Activated CD4-positive, alpha-beta memory T cell treated with anti-CD3 and anti-CD28 coated beads for 36 hours (primary cell): ENCODE measurements around the gene CD2AP. TPM values are rescaled to one million over a fixed set of nuclear protein-coding genes. Genes with fewer than 3 reads are reported as not detected.
"Not testable (repeated sequence)": the region's sequence is repeated elsewhere in the genome, so short reads cannot be mapped to it uniquely, and the experiment has no call there.

Source experiments
- CTCF ChIA-PET: fragments of 350-600 bp; sonication (Branson Sonifier 250); formaldehyde crosslinking; loops from one replicate; lab custom pipeline; 2021; ENCODE audit warnings: antibody characterized with exemption, inconsistent platforms; lab: Charles Lee
- POLR2A ChIA-PET: fragments of 350-600 bp; sonication (Branson Sonifier 250); formaldehyde crosslinking; loops from one replicate; lab custom pipeline; 2021; ENCODE audit warnings: antibody characterized with exemption; lab: Charles Lee
- DNase-seq: peaks from one replicate; pipeline ENCODE4 v3.0.0-alpha.2; 2020
- H3K27ac Mint-ChIP-seq: one replicate; pipeline ENCODE4 v1.8.0; 2021; ENCODE audit warnings: mixed read lengths
- H3K27me3 Mint-ChIP-seq: one replicate; pipeline ENCODE4 v1.8.0; 2021; ENCODE audit warnings: mixed read lengths
- H3K36me3 Mint-ChIP-seq: one replicate; pipeline ENCODE4 v1.8.0; 2021; ENCODE audit warnings: mixed read lengths
- H3K4me1 Mint-ChIP-seq: one replicate; pipeline ENCODE4 v1.8.0; 2021; ENCODE audit warnings: low read depth, mixed read lengths
- H3K4me3 Mint-ChIP-seq: one replicate; pipeline ENCODE4 v1.8.0; 2021; ENCODE audit warnings: mild to moderate bottlenecking, mixed read lengths
- H3K9me3 Mint-ChIP-seq: one replicate; pipeline ENCODE4 v1.8.0; 2021; ENCODE audit warnings: mixed read lengths
- intact Hi-C: fragments of 100-400 bp; cut with micrococcal nuclease; formaldehyde crosslinking; loops from one replicate; pipeline ENCODE4 v1.15.1; 2023
- total RNA-seq, 2 experiments: library from RNA; stranded (reverse); gene quantifications; one replicate each; pipeline ENCODE4 v1.2.3, GENCODE V29; 2021

The CD2AP gene
- total RNA-seq, 2 experiments from 2014 or later, result 22.6 to 23.6 TPM

DNA sequence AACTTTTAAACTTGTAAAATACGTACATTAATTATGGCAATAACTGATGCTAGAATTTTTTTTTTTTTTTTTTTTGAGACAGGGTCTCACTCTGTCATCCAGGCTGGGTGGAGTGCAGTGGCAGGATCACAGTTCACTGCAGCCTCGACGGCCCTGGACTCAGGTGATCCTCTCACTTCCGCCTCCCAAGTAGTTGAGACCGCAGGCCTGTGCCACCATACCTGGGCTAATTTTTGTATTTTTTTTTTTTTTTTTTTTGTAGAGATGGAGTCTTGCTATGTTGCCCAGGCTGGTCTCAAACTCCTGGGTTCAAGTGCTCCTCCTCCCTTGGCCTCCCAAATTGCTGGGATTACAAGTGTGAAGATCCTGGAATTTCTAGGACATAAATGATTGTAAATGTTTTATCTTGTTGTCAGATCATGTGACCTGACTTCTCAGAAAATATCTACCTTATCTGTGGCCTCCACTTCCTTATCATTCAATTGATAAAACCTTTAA, 2.2 kb upstream of the CD2AP start:
- Mint-ChIP-seq H3K9me3 (no peaks in the 10 kb centered on the region), H3K36me3 (peaks cover 3% of the 10 kb centered on the region), H3K4me1 (peaks cover 18% of the 10 kb centered on the region), H3K4me3 (no peak overlapping the region), H3K27ac (no peak overlapping the region), H3K27me3 (no peaks in the 10 kb centered on the region)
- POLR2A ChIA-PET, result no interaction called here
- DNase-seq, result no peak
- CTCF ChIA-PET, result no interaction called here
- intact Hi-C loops, result loop anchor here (5.0 kb wide), 3 partner anchors 122 to 1987 kb away; partner anchors contain the start of genes CENPQ, CYP39A1, MMUT and SLC25A27

DNA sequence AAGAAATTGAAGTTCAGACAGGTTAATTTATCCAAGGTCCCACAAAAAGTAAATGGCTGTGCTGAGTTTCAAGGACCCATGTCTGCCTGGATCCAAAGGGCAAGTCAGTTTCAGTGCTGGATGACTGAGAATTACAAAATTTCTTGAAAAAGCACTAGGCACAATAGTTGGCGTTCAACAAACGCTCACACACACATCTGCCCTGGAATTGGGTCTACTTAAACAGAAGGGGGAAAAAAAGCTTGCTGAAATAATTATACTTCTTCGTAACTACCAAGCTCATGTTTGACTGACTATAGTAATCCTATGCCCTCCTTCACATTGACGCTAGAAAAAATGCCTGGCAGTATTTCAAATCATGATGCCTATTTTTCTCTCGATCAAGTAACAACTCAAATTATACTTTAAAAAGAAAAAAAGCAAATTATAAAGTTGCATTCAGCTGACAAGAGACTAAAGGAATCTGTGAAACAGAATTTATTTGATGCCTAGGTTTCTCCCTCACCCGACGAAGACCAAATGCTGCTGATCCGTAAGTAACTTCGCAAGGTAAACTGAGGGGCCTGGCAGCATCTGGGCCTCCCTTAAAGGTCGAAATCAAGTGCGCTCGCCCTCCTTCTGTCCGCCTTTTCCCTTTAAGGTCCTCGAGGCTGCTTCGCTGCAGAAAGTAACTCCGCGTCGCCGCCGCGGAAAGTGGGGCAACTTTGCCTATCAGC, 650 bp upstream of the CD2AP start:
- peaks cover 3% of the 10 kb centered on the region for H3K36me3 Mint-ChIP-seq
- peak overlapping the region; percentile 67 for H3K27ac Mint-ChIP-seq
- peaks cover 27% of the 10 kb centered on the region for H3K4me1 Mint-ChIP-seq
- CTCF ChIA-PET, result interaction anchor here (0.8 to 1.5 kb wide), 2 partner anchors 14 to 59 kb away, joined by 3 read pairs; no protein-coding TSS in a partner anchor
- no peaks in the 10 kb centered on the region for H3K9me3 Mint-ChIP-seq
- no peaks in the 10 kb centered on the region for H3K27me3 Mint-ChIP-seq
- intact Hi-C loops, result loop anchor here (1.0 to 5.0 kb wide), 4 partner anchors 63 to 1985 kb away; partner anchors contain the start of genes CENPQ, CYP39A1, MMUT and SLC25A27
- POLR2A ChIA-PET, result interaction anchor here (0.8 to 1.4 kb wide), 3 partner anchors 11 to 57 kb away, joined by 3 to 5 read pairs (median 4); no protein-coding TSS in a partner anchor
- H3K4me3 Mint-ChIP-seq, result peak overlapping the region; percentile 98
- DNase-seq, result no peak

DNA sequence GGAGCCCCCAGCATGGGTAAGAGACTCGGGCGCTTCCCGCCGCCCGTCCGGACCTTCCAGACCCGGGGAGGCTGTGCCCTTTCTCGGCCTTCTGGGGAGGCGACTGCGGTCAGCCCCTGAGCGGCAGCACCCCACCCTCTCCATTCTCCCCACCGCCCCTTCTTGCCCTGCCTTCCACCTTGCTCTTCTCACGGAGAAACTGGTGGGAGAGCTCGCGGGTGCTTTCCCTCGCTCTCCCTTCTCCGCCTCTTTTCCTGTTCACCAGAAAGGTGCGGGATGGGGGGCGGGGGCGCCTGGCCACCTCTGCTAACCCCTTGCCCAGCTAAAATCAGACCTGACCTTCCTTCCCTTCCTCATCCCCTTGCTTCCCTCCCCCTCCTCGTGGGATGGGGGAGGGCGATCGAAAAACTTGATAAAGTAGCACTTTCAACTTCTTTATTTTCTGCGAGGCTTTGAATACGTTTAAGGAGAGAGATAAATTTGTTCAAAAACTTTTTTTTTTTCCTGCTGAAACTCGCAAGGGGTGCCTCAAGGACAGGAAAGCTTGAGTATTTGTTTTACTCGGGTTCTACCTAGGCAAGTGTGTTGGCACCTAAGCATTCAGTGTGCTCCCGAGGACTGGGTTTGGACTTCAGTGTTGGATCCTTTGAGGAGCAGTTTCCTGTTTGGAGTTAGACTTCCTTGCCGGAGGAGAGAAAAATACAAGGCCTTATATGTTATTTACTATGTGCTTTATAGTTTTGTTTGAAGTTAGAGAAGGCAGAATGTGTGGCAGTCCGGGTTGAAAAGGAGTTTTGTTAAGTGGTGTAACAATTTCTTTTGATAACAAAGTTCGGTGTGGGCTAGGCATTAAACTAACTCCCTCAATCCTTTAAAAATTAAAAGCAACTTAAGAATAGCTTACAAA, 897 bp downstream of the CD2AP start:
- H3K27me3 Mint-ChIP-seq, result no peaks in the 10 kb centered on the region
- H3K9me3 Mint-ChIP-seq, result no peaks in the 10 kb centered on the region
- H3K36me3 Mint-ChIP-seq, result peaks cover 3% of the 10 kb centered on the region
- ChIA-PET CTCF (interaction anchor here (0.7 to 2.0 kb wide), 4 partner anchors 9 to 153 kb away, joined by 3 to 5 read pairs (median 3); no protein-coding TSS in a partner anchor), POLR2A (interaction anchor here (1.3 to 1.4 kb wide), 3 partner anchors 12 to 149 kb away, joined by 4 to 5 read pairs (median 4); no protein-coding TSS in a partner anchor)
- intact Hi-C loops, result loop anchor here (5.0 kb wide), 3 partner anchors 119 to 1984 kb away; partner anchors contain the start of genes CENPQ, CYP39A1, MMUT and SLC25A27
- peak overlapping the region; percentile 95 for H3K27ac Mint-ChIP-seq
- peaks cover 34% of the 10 kb centered on the region for H3K4me1 Mint-ChIP-seq
- peak overlapping the region; percentile 98 for H3K4me3 Mint-ChIP-seq
- no peak for DNase-seq

DNA sequence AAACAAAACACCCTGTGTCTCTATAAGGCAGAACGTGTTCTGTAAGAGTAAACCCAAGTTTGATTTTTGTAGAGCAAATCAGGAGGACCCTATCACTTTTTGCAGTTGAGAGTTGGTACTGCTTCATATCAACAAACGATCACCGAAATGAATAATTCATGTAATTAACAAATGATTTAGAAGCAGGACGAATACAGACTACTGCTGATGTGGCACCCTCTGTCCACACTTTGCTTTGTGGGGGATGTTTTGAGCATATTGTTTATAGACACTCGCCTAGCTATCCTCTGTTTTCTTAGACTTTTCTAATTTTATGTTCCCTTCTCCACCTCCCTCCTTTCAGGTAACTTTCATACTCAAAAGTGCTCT, 1.5 kb downstream of the CD2AP start:
- peak overlapping the region; percentile 95 for H3K27ac Mint-ChIP-seq
- intact Hi-C loops, result loop anchor here (5.0 kb wide), 3 partner anchors 118 to 1983 kb away; partner anchors contain the start of genes CENPQ, CYP39A1, MMUT and SLC25A27
- CTCF ChIA-PET, result interaction anchor here (2.0 kb wide), 1 partner anchor 9 kb away, joined by 5 read pairs; no protein-coding TSS in a partner anchor

DNA sequence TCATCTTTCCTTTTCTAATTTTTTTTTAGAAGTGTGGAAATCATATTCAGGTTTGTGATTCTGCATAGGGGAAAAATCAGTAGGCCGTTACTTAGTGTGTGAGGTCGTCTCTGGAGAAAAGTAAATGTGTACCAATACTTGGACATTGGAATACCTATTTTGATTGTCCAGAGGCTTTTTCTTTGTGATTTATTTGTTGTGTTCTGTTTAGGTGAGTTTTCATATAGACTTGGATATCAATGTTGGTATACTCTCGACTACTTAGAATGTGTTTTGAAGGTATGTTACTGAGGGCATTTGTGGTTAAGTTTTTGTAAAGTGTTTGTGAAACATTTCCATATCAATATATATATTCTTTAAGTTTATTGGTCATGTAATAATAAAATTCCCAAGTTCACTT, 2.3 kb downstream of the CD2AP start:
- ChIA-PET POLR2A (interaction anchor here (0.7 kb wide), 1 partner anchor 22 kb away, joined by 5 read pairs; no protein-coding TSS in a partner anchor), CTCF (no interaction called here)
- Mint-ChIP-seq H3K4me3 (no peak overlapping the region), H3K9me3 (no peaks in the 10 kb centered on the region), H3K36me3 (peaks cover 3% of the 10 kb centered on the region), H3K27me3 (no peaks in the 10 kb centered on the region), H3K4me1 (peaks cover 47% of the 10 kb centered on the region), H3K27ac (no peak overlapping the region)
- no peak for DNase-seq
- intact Hi-C loops, result loop anchor here (5.0 kb wide), 3 partner anchors 117 to 1982 kb away; partner anchors contain the start of genes CENPQ, CYP39A1, MMUT and SLC25A27

More for the DNA sequence above, 1.5 kb downstream of the CD2AP start:
- no peaks in the 10 kb centered on the region for H3K27me3 Mint-ChIP-seq
- H3K36me3 Mint-ChIP-seq, result peaks cover 3% of the 10 kb centered on the region
- peaks cover 41% of the 10 kb centered on the region for H3K4me1 Mint-ChIP-seq
- H3K9me3 Mint-ChIP-seq, result no peaks in the 10 kb centered on the region
- H3K4me3 Mint-ChIP-seq, result peak overlapping the region; percentile 98
- POLR2A ChIA-PET, result interaction anchor here (0.7 kb wide), 1 partner anchor 21 kb away, joined by 5 read pairs; no protein-coding TSS in a partner anchor
- no peak for DNase-seq

DNA sequence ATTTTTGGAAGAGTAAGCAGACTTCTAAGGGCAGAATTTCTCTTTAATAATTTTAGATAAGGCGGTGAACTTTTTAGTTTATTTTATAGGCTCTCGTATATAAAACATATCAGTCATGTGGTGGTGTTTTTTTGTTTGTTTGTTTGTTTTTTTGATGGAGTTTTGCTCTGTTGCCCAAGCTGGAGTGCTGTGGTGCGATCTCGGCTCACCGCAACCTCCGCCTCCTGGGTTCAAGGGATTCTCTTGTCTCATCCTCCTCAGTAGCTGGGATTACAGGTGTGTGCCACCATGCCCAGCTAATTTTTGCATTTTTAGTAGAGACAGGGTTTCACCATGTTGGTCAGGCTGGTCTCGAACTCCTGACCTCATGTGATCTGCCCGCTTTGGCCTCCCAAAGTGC, 3.6 kb downstream of the CD2AP start:
- intact Hi-C loops, H3K27me3 Mint-ChIP-seq, POLR2A ChIA-PET, H3K36me3 Mint-ChIP-seq, DNase-seq, H3K4me3 Mint-ChIP-seq, CTCF ChIA-PET, H3K27ac Mint-ChIP-seq, H3K9me3 Mint-ChIP-seq: not testable (repeated sequence)
- peaks cover 54% of the 10 kb centered on the region for H3K4me1 Mint-ChIP-seq

DNA sequence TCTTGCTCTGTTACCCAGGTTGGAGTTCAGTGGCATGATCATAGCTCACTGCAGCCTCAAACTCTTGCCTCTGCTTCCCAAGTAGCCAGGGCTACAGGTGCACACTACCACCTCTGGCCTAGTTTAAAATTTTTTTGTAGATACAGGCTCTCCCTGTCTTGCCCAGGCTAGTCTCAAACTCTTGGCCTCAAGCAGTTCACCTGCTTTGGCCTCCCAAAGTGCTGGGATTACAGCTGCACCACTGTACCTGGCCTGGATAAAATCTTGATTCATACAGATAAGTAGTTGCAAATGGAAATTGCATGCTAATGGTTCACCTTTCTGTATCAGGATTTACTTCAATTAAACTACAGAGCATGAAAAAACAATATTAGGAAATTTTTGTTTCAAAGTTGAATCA, 4.2 kb downstream of the CD2AP start:
- POLR2A ChIA-PET, result no interaction called here
- Mint-ChIP-seq H3K27ac (no peak overlapping the region), H3K36me3 (peaks cover 3% of the 10 kb centered on the region), H3K9me3 (no peaks in the 10 kb centered on the region), H3K4me1 (peaks cover 57% of the 10 kb centered on the region), H3K27me3 (no peaks in the 10 kb centered on the region), H3K4me3 (no peak overlapping the region)
- CTCF ChIA-PET, result no interaction called here
- DNase-seq, result no peak
- intact Hi-C loops, result no loop called here

DNA sequence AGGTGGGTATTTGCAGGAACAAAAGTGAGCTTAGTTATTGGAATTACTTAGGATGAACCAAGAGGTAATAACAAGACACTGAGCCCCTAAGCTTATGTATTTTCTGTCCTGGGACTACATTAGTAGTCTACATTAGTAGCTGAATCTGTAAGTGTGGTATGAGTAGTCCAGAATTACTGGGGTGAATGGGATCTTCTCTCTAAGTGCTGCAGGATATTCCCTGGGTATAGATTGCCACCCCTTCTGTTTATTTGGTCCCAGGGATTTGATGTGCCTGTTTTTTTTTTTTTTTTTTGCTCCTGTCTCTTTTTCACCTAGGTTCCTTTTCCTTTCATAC, 5.9 kb downstream of the CD2AP start:
- H3K36me3 Mint-ChIP-seq, result no peaks in the 10 kb centered on the region
- no peak overlapping the region for H3K4me3 Mint-ChIP-seq
- intact Hi-C loops, result no loop called here
- no peak for DNase-seq
- no peak overlapping the region for H3K27ac Mint-ChIP-seq
- peaks cover 56% of the 10 kb centered on the region for H3K4me1 Mint-ChIP-seq
- H3K27me3 Mint-ChIP-seq, result no peaks in the 10 kb centered on the region
- ChIA-PET POLR2A (no interaction called here), CTCF (no interaction called here)
- no peaks in the 10 kb centered on the region for H3K9me3 Mint-ChIP-seq

DNA sequence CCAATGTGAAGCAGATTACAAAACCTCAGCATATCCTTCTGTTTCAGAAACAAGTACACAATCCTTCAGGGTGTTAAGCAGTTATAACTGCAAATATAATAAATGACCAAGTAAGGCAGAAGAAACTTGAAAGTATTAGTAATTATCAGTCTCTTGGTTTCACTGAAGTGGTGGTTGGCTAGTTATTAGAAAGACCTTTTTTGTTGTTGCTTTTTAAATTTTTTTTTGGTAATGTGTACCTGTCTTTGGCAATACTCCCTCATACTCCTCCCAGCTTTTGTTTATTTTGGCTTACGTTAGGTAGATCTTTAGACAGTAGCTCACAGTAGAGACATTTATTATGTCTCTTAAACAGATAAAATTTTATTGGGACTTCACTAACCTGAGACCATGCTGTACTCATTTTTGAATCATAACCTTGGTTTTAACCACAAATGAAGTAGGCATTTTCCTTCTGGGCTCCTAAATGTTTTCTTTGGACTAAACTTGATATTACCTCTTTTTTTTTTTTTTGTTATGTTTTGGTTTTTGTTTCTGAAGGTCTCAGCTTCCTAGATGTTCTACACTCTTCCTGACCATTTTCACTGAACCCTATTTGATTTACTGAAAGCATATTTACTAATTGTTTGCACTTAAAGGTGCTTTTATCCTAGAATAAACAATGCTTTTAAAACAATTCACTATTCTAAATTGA, 6.4 kb downstream of the CD2AP start:
- Mint-ChIP-seq H3K9me3 (no peaks in the 10 kb centered on the region), H3K4me1 (peaks cover 53% of the 10 kb centered on the region), H3K4me3 (no peak overlapping the region), H3K36me3 (no peaks in the 10 kb centered on the region), H3K27ac (no peak overlapping the region), H3K27me3 (no peaks in the 10 kb centered on the region)
- ChIA-PET POLR2A (no interaction called here), CTCF (interaction anchor here (0.6 kb wide), 1 partner anchor 995 kb away, joined by 4 read pairs; no protein-coding TSS in a partner anchor)
- intact Hi-C loops, result no loop called here
- no peak for DNase-seq

DNA sequence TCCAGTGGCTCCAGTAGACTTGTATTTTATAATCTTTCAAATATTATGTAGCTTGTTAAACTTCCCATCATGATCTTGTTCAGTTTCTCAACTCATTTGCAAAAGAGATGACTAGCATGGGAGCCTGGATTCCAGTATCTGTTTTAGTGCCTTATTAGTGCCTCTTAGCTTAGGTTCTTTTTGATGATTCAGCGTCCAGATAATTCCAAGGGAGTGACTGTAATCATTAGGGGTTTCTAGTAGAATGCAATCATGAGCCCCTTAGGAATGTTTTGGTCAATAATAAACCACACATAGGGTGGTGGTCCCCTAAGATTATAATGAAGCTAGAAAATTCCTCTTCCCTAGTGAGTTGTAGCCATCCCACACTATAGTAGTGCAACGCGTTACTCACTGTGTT, 7.0 kb downstream of the CD2AP start:
- no peak overlapping the region for H3K27ac Mint-ChIP-seq
- no peaks in the 10 kb centered on the region for H3K27me3 Mint-ChIP-seq
- ChIA-PET CTCF (interaction anchor here (0.6 kb wide), 1 partner anchor 995 kb away, joined by 4 read pairs; no protein-coding TSS in a partner anchor), POLR2A (no interaction called here)
- H3K9me3 Mint-ChIP-seq, result no peaks in the 10 kb centered on the region
- H3K4me3 Mint-ChIP-seq, result no peak overlapping the region
- H3K4me1 Mint-ChIP-seq, result peaks cover 51% of the 10 kb centered on the region
- H3K36me3 Mint-ChIP-seq, result no peaks in the 10 kb centered on the region
- no peak for DNase-seq
- intact Hi-C loops, result no loop called here

DNA sequence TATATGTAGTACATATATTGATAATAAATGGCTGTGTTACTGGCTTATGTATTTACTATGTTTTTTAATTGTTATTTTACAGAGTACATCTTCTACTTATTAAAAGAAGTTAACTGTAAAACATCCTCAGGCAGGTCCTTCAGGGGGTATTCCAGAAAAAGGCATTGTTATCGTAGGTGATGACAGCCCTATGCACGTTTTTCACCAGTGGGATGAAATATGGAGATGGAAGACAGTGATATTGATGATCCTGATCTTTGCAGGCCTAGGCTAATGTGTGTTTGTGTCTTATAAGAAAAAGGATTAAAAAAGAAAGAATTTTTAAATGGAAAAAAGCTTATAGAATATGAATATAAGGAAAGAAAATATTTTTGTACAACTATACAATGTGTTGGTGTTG, 7.5 kb downstream of the CD2AP start:
- Mint-ChIP-seq H3K4me1 (peaks cover 47% of the 10 kb centered on the region), H3K9me3 (no peaks in the 10 kb centered on the region), H3K4me3 (no peak overlapping the region), H3K36me3 (no peaks in the 10 kb centered on the region), H3K27ac (no peak overlapping the region), H3K27me3 (no peaks in the 10 kb centered on the region)
- intact Hi-C loops, result no loop called here
- ChIA-PET POLR2A (no interaction called here), CTCF (no interaction called here)
- no peak for DNase-seq
